ENCODE measurements around the gene KCNQ5. TPM values are rescaled to one million over a fixed set of nuclear protein-coding genes. Genes with fewer than 3 reads are reported as not detected.

KCNQ5 gene
- total RNA-seq, 1 experiment from 2014 or later = 0.07 TPM

DNA sequence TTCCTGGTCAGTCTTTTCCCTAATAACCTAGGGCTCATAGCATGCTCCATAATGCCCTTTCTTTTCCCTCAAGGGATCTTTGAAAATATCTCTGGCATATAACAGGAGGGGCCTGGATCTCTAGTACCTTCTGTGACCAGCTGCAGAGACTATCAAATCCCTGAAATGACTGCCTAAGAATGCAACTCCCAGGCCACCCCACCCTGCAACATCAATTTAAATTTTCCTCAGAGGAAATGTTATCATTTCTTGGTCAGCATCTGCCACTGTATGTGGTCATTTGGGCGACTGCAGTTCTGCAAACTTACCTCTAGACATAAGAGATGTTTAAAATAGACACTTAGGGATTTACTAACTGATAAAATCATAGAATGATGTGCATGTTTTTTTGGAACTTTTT lies 200.2 kb downstream of the KCNQ5 start:
- no peak overlapping the region for H2BK5ac ChIP-seq (ENCODE audit: insufficient read length, low read length)
- no peak overlapping the region for H3K4me3 Mint-ChIP-seq
- no peak overlapping the region for H3K56ac ChIP-seq (ENCODE audit: insufficient read length, low read depth, low read length)
- H2AK5ac ChIP-seq (ENCODE audit: insufficient read length, low read length) = no peak overlapping the region
- no peak overlapping the region for H3K27ac ChIP-seq (ENCODE audit: insufficient read length, low read depth, low read length)
- H3K27ac Mint-ChIP-seq = no peak overlapping the region
- no peak overlapping the region for H2BK20ac ChIP-seq (ENCODE audit: low read depth, low read length, poor library complexity, severe bottlenecking)
- TF ChIP-seq CTCF (conservative IDR thresholded peaks at IDR 0.05) = no peak
- no peak overlapping the region for H3K9ac ChIP-seq (ENCODE audit: extremely low read depth, insufficient read length, low read length)
- no peak overlapping the region for H2AFZ ChIP-seq (ENCODE audit: low read length)
- H3K4me2 ChIP-seq (ENCODE audit: insufficient read depth, insufficient read length, low read length) = no peak overlapping the region
- H2BK15ac ChIP-seq (ENCODE audit: low read depth, low read length) = no peak overlapping the region
- H3K14ac ChIP-seq (ENCODE audit: insufficient read depth, low read length) = no peak overlapping the region
- H4K5ac ChIP-seq (ENCODE audit: insufficient read length, low read depth, low read length) = no peak overlapping the region
- WGBS (ENCODE audit: extremely low coverage, insufficient read length, low lambda C conversion rate) = no CpG with 5 or more reads among the region's 1 CpG
- H3K9me3 Mint-ChIP-seq = no peaks in the 10 kb centered on the region
- no peak overlapping the region for H3K18ac ChIP-seq (ENCODE audit: insufficient read length, low read depth, low read length)
- no peaks in the 10 kb centered on the region for H3K79me2 ChIP-seq (ENCODE audit: insufficient read depth, low read length)
- no peaks in the 10 kb centered on the region for H3K36me3 Mint-ChIP-seq (ENCODE audit: insufficient read depth in 1 of 3, low read depth in 3 of 3)
- H3K27me3 Mint-ChIP-seq (ENCODE audit: low read depth) = no peaks in the 10 kb centered on the region
- H3K27me3 ChIP-seq (ENCODE audit: insufficient read depth, low read length) = no peaks in the 10 kb centered on the region
- H4K91ac ChIP-seq (ENCODE audit: insufficient read length, low read depth, low read length) = no peak overlapping the region
- H4K8ac ChIP-seq (replicated peaks; ENCODE audit: insufficient read length, low read depth, low read length) = no peak overlapping the region
- no peaks in the 10 kb centered on the region for H4K20me1 ChIP-seq (ENCODE audit: control insufficient read depth, insufficient read depth, insufficient read length)
- H2BK12ac ChIP-seq (ENCODE audit: insufficient read length, low read depth, low read length) = no peak overlapping the region
- no peaks in the 10 kb centered on the region for H3K79me1 ChIP-seq (ENCODE audit: insufficient read depth, low read depth, low read length, poor library complexity, severe bottlenecking)
- H3K4me1 Mint-ChIP-seq = peaks cover 4% of the 10 kb centered on the region in 2 experiments; a peak in 2 of 4 replicates
- no peaks in the 10 kb centered on the region for H3K23me2 ChIP-seq (ENCODE audit: insufficient read length, low read depth, low read length, poor library complexity, severe bottlenecking)
- H3K4me1 ChIP-seq (ENCODE audit: insufficient read depth, low read length) = peaks cover 3% of the 10 kb centered on the region; the same call in 1 of the 2 replicates
- no peak overlapping the region for H3K23ac ChIP-seq (ENCODE audit: insufficient read length, low read depth, low read length)
- no peak overlapping the region for H3K4ac ChIP-seq (ENCODE audit: low read depth, low read length)
- no peaks in the 10 kb centered on the region for H3K9me3 ChIP-seq (ENCODE audit: control insufficient read depth, low read depth, low read length)
- H2BK120ac ChIP-seq (ENCODE audit: low read depth, low read length, poor library complexity, severe bottlenecking) = no peak overlapping the region
- H3T11ph ChIP-seq (ENCODE audit: low read length) = no peak overlapping the region
- DNase-seq = no peak

Data from H9 (cell line).